Measurements from ENCODE around the gene MARCHF3.
"Not testable (repeated sequence)": the region's sequence is repeated elsewhere in the genome, so short reads cannot be mapped to it uniquely, and the experiment has no call there.

The MARCHF3 gene

GRCh38 chr5:127011153-127011552, 19.2 kb downstream of the MARCHF3 start:
- no peak for DNase-seq

GRCh38 chr5:127010362-127010761, 20.0 kb downstream of the MARCHF3 start:
- no peak for DNase-seq

- DNase-seq = no peak
These were observed 20.6 kb downstream of the MARCHF3 start for GRCh38 chr5:127009784-127010183.

GRCh38 chr5:127008300-127008975, 21.9 kb downstream of the MARCHF3 start:
- DNase-seq = no peak

- DNase-seq = no peak
These were observed 22.8 kb downstream of the MARCHF3 start for GRCh38 chr5:127007522-127007921.

GRCh38 chr5:127006744-127007143, 23.6 kb downstream of the MARCHF3 start:
- DNase-seq = no peak

GRCh38 chr5:127005282-127005681, 25.1 kb downstream of the MARCHF3 start:
- DNase-seq = not testable (repeated sequence)

GRCh38 chr5:127004721-127005120, 25.6 kb downstream of the MARCHF3 start:
- DNase-seq = no peak

- no peak for DNase-seq
These were observed 26.4 kb downstream of the MARCHF3 start for GRCh38 chr5:127003798-127004495.

- no peak for DNase-seq
These were observed 28.0 kb downstream of the MARCHF3 start for GRCh38 chr5:127002390-127002789.

GRCh38 chr5:127001621-127002296, 28.6 kb downstream of the MARCHF3 start:
- no peak for DNase-seq

GRCh38 chr5:126998895-126999570, 31.3 kb downstream of the MARCHF3 start:
- no peak for DNase-seq

GRCh38 chr5:126998201-126998631, 32.1 kb downstream of the MARCHF3 start:
- no peak for DNase-seq

- no peak for DNase-seq
These were observed 34.7 kb downstream of the MARCHF3 start for GRCh38 chr5:126995689-126996088.

- no peak for DNase-seq
These were observed 35.3 kb downstream of the MARCHF3 start for GRCh38 chr5:126995039-126995438.

GRCh38 chr5:126994485-126994884, 35.9 kb downstream of the MARCHF3 start:
- DNase-seq = no peak

GRCh38 chr5:126988021-126988569, 42.3 kb downstream of the MARCHF3 start:
- DNase-seq = no peak

GRCh38 chr5:126987271-126987899, 43.0 kb downstream of the MARCHF3 start:
- DNase-seq = no peak

GRCh38 chr5:126984632-126985031, 45.7 kb downstream of the MARCHF3 start:
- no peak for DNase-seq

GRCh38 chr5:126983874-126984266, 46.5 kb downstream of the MARCHF3 start:
- no peak for DNase-seq

- no peak for DNase-seq
These were observed 47.2 kb downstream of the MARCHF3 start for GRCh38 chr5:126982926-126983873.
